Fibroblast of gingiva (primary cell): ENCODE measurements around the gene CNR1.

ENCODE experiments used
- DNase-seq: peaks from one replicate; pipeline ENCODE4 v3.0.0-alpha.2; 2011; ENCODE audit warnings: low read depth

The CNR1 gene

GRCh38 chr6:88143421-88144157 is 22.6 kb downstream of the CNR1 start:
- DNase-seq, result no peak

GRCh38 chr6:88142297-88142668 is 23.9 kb downstream of the CNR1 start:
- DNase-seq, result peak; percentile 37

GRCh38 chr6:88141561-88142296 is 24.4 kb downstream of the CNR1 start:
- DNase-seq, result no peak

GRCh38 chr6:88137915-88138314 is 28.2 kb downstream of the CNR1 start:
- DNase-seq, result no peak

- DNase-seq, result no peak
Measured at GRCh38 chr6:88135578-88136114, 30.5 kb downstream of the CNR1 start.

GRCh38 chr6:88134575-88134974 is 31.6 kb downstream of the CNR1 start:
- no peak for DNase-seq

GRCh38 chr6:88133718-88134117 is 32.4 kb downstream of the CNR1 start:
- DNase-seq, result no peak

- DNase-seq, result no peak
Measured at GRCh38 chr6:88124925-88125557, 41.1 kb downstream of the CNR1 start.

GRCh38 chr6:88120635-88121034 is 45.5 kb downstream of the CNR1 start:
- DNase-seq, result no peak

- DNase-seq, result no peak
Measured at GRCh38 chr6:88119769-88120168, 46.4 kb downstream of the CNR1 start.

GRCh38 chr6:88116276-88116675 is 49.9 kb downstream of the CNR1 start:
- no peak for DNase-seq

GRCh38 chr6:88115307-88115706 is 50.8 kb downstream of the CNR1 start:
- DNase-seq, result no peak

GRCh38 chr6:88114838-88115237 is 51.3 kb downstream of the CNR1 start:
- DNase-seq, result no peak

GRCh38 chr6:88111991-88112390 is 54.2 kb downstream of the CNR1 start:
- no peak for DNase-seq

- DNase-seq, result no peak
Measured at GRCh38 chr6:88107241-88107640, 58.9 kb downstream of the CNR1 start.

GRCh38 chr6:88105741-88106340 is 60.3 kb downstream of the CNR1 start:
- DNase-seq, result no peak
